ENCODE results near the gene SH3RF2.

DNA sequence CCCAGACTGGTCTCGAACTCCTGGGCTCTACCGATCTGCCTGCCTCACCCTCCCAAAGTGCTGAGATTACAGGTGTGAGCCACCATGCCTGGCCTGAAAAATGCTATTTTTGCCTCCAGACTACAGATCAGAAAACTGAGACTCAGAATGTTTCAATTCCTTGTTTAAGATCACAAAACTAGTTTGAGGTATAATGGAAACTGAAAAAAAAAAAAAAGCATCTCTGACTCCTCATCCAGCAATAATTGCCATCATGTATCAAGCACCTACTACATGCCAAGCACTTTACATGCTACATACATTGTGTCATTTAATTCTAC lies 133.4 kb downstream of the SH3RF2 start:
- TF ChIP-seq, protein P1, sequence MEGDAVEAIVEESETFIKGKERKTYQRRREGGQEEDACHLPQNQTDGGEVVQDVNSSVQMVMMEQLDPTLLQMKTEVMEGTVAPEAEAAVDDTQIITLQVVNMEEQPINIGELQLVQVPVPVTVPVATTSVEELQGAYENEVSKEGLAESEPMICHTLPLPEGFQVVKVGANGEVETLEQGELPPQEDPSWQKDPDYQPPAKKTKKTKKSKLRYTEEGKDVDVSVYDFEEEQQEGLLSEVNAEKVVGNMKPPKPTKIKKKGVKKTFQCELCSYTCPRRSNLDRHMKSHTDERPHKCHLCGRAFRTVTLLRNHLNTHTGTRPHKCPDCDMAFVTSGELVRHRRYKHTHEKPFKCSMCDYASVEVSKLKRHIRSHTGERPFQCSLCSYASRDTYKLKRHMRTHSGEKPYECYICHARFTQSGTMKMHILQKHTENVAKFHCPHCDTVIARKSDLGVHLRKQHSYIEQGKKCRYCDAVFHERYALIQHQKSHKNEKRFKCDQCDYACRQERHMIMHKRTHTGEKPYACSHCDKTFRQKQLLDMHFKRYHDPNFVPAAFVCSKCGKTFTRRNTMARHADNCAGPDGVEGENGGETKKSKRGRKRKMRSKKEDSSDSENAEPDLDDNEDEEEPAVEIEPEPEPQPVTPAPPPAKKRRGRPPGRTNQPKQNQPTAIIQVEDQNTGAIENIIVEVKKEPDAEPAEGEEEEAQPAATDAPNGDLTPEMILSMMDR (IDR thresholded peaks at IDR 0.05; ENCODE audit: borderline replicate concordance, extremely low read depth, low read length, poor library complexity, severe bottlenecking) = no peak
- TF ChIP-seq EZH2 (IDR thresholded peaks at IDR 0.05; ENCODE audit: borderline replicate concordance, low read depth, low read length, severe bottlenecking) = no peak

Measured in DND-41 (cell line).